ENCODE measurements around the gene SYNE3. TPM values are rescaled to one million over a fixed set of nuclear protein-coding genes. Genes with fewer than 3 reads are reported as not detected.

Gene SYNE3
- total and polyA plus RNA-seq, 4 donors, result 0.47 to 9.0 (median 4.7) TPM

DNA sequence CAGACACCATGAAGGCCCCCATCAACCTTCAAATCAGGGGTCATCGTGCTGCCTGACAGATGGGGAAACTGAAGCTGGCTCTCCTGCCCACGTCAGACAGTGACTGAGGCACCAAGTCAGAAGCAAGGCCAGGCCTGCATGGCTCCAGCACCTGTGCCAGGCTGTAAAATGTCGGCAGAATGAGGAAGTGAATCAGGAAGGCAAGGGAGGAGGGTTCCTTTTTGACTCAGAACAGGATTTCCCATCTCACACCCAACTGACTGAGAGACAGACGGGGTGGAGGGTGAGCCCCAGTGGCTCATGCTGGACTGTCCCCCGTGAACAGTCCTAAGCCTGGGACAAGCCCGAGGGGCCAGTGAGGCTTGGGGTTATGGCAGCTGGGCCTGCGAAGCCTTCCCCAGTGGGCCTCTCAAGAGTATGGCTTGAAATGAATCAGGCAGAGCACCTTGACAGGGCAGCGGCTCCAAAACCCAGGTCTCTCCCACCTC lies 20.9 kb downstream of the SYNE3 start:
- H3K4me1 ChIP-seq (ENCODE audit: control insufficient read depth in 4 of 4, insufficient read depth in 4 of 4, low read length in 3 of 4), result peaks cover 0 to 33% (median 25%) of the 10 kb centered on the region in 4 donors
- WGBS, result 77% methylated on average over 8 of the region's 8 CpGs
- H3K27me3 ChIP-seq (ENCODE audit: control insufficient read depth in 4 of 4, insufficient read depth in 4 of 4, low read length in 3 of 4), result no peaks in the 10 kb centered on the region
- no peaks in the 10 kb centered on the region for H3K9me3 ChIP-seq (ENCODE audit: control insufficient read depth in 4 of 4, low read length in 3 of 4)
- DNase-seq (ENCODE audit: low spot score), result no peak
- TF ChIP-seq TAF1 (conservative IDR thresholded peaks at IDR 0.05), result no peak
- no peak for TF ChIP-seq RXRA (IDR thresholded peaks at IDR 0.05)
- TF ChIP-seq, protein P1, sequence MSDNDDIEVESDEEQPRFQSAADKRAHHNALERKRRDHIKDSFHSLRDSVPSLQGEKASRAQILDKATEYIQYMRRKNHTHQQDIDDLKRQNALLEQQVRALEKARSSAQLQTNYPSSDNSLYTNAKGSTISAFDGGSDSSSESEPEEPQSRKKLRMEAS (IDR thresholded peaks at IDR 0.05), result no peak
- no peak for TF ChIP-seq EGR1 (IDR thresholded peaks at IDR 0.05; ENCODE audit: low read depth in 2 of 2)
- TF ChIP-seq, protein P2, sequence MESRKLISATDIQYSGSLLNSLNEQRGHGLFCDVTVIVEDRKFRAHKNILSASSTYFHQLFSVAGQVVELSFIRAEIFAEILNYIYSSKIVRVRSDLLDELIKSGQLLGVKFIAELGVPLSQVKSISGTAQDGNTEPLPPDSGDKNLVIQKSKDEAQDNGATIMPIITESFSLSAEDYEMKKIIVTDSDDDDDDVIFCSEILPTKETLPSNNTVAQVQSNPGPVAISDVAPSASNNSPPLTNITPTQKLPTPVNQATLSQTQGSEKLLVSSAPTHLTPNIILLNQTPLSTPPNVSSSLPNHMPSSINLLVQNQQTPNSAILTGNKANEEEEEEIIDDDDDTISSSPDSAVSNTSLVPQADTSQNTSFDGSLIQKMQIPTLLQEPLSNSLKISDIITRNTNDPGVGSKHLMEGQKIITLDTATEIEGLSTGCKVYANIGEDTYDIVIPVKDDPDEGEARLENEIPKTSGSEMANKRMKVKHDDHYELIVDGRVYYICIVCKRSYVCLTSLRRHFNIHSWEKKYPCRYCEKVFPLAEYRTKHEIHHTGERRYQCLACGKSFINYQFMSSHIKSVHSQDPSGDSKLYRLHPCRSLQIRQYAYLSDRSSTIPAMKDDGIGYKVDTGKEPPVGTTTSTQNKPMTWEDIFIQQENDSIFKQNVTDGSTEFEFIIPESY (IDR thresholded peaks at IDR 0.05), result no peak
- no peak for TF ChIP-seq YY1 (IDR thresholded peaks at IDR 0.05)
- no peak for TF ChIP-seq GABPA (IDR thresholded peaks at IDR 0.05 in 1 of 2, conservative IDR thresholded peaks at IDR 0.05 in 1 of 2)
- TF ChIP-seq FOXA1 (IDR thresholded peaks at IDR 0.05), result no peak
- TF ChIP-seq, protein P3, sequence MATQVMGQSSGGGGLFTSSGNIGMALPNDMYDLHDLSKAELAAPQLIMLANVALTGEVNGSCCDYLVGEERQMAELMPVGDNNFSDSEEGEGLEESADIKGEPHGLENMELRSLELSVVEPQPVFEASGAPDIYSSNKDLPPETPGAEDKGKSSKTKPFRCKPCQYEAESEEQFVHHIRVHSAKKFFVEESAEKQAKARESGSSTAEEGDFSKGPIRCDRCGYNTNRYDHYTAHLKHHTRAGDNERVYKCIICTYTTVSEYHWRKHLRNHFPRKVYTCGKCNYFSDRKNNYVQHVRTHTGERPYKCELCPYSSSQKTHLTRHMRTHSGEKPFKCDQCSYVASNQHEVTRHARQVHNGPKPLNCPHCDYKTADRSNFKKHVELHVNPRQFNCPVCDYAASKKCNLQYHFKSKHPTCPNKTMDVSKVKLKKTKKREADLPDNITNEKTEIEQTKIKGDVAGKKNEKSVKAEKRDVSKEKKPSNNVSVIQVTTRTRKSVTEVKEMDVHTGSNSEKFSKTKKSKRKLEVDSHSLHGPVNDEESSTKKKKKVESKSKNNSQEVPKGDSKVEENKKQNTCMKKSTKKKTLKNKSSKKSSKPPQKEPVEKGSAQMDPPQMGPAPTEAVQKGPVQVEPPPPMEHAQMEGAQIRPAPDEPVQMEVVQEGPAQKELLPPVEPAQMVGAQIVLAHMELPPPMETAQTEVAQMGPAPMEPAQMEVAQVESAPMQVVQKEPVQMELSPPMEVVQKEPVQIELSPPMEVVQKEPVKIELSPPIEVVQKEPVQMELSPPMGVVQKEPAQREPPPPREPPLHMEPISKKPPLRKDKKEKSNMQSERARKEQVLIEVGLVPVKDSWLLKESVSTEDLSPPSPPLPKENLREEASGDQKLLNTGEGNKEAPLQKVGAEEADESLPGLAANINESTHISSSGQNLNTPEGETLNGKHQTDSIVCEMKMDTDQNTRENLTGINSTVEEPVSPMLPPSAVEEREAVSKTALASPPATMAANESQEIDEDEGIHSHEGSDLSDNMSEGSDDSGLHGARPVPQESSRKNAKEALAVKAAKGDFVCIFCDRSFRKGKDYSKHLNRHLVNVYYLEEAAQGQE (IDR thresholded peaks at IDR 0.05), result no peak
- no peak for TF ChIP-seq NR2F2 (IDR thresholded peaks at IDR 0.05)
- TF ChIP-seq, protein P4, sequence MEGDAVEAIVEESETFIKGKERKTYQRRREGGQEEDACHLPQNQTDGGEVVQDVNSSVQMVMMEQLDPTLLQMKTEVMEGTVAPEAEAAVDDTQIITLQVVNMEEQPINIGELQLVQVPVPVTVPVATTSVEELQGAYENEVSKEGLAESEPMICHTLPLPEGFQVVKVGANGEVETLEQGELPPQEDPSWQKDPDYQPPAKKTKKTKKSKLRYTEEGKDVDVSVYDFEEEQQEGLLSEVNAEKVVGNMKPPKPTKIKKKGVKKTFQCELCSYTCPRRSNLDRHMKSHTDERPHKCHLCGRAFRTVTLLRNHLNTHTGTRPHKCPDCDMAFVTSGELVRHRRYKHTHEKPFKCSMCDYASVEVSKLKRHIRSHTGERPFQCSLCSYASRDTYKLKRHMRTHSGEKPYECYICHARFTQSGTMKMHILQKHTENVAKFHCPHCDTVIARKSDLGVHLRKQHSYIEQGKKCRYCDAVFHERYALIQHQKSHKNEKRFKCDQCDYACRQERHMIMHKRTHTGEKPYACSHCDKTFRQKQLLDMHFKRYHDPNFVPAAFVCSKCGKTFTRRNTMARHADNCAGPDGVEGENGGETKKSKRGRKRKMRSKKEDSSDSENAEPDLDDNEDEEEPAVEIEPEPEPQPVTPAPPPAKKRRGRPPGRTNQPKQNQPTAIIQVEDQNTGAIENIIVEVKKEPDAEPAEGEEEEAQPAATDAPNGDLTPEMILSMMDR (IDR thresholded peaks at IDR 0.05; ENCODE audit: low read depth, low read length, missing input control), result no peak
- no peak for TF ChIP-seq RAD21 (IDR thresholded peaks at IDR 0.05)
- no peak for TF ChIP-seq FOXA2 (IDR thresholded peaks at IDR 0.05)
- TF ChIP-seq, protein P5, sequence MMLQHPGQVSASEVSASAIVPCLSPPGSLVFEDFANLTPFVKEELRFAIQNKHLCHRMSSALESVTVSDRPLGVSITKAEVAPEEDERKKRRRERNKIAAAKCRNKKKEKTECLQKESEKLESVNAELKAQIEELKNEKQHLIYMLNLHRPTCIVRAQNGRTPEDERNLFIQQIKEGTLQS (IDR thresholded peaks at IDR 0.05), result no peak
- no peak for TF ChIP-seq SP1 (IDR thresholded peaks at IDR 0.05)
- no peak for TF ChIP-seq HNF4G (IDR thresholded peaks at IDR 0.05)
- no peak overlapping the region for H3K4me3 ChIP-seq (ENCODE audit: low read depth in 1 of 3, low read length in 3 of 3)
- H3K9ac ChIP-seq (ENCODE audit: low read depth in 1 of 2, low read length in 2 of 2), result no peak overlapping the region
- peaks cover 0 to 3% (median 0%) of the 10 kb centered on the region in 4 donors for H3K36me3 ChIP-seq (ENCODE audit: control insufficient read depth in 4 of 4, insufficient read depth in 3 of 4, low read depth in 1 of 4, low read length in 3 of 4)
- peak overlapping the region in 1 of 2 donors; percentile 31 for H3K27ac ChIP-seq (ENCODE audit: low read depth in 1 of 2, low read length in 2 of 2)

Measured in liver (tissue), 9 donors.